ENCODE data around the gene GPX6.

DNA sequence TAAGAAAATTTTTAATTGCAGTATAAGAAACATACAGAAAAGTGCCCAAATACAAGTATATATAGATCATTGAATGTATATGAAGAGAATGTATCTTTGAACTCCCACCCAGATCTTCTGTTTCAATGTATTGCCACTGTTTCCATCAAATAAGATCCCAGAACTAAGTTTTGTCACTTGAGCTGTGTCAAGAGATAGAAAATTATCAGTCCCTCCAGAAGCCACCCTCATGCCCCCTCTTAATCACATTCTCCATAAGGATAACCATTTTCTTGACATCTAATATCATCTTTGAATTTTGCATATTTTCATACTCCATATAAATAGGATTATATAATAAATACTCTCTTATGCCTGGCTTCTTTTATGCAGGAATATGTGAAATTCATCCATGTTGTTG, 30.4 kb upstream of the GPX6 start:
- TF ChIP-seq JUND (IDR thresholded peaks at IDR 0.05) (no peak), POLR2AphosphoS5 (IDR thresholded peaks at IDR 0.05; ENCODE audit: low read depth, low read length) (no peak), EZH2 (IDR thresholded peaks at IDR 0.05) (no peak), ZFX (IDR thresholded peaks at IDR 0.05) (no peak), TCF7L2 (IDR thresholded peaks at IDR 0.05; ENCODE audit: borderline replicate concordance, extremely low read depth, insufficient read depth, insufficient read length) (no peak), POLR2A (IDR thresholded peaks at IDR 0.05; ENCODE audit: borderline replicate concordance, extremely low read depth, insufficient read depth, insufficient read length) (no peak), SRF (IDR thresholded peaks at IDR 0.05; ENCODE audit: low read depth) (no peak), YY1 (IDR thresholded peaks at IDR 0.05; ENCODE audit: extremely low read depth, insufficient replicate concordance, low read depth, low read length) (no peak)
- TF ChIP-seq, protein P1, sequence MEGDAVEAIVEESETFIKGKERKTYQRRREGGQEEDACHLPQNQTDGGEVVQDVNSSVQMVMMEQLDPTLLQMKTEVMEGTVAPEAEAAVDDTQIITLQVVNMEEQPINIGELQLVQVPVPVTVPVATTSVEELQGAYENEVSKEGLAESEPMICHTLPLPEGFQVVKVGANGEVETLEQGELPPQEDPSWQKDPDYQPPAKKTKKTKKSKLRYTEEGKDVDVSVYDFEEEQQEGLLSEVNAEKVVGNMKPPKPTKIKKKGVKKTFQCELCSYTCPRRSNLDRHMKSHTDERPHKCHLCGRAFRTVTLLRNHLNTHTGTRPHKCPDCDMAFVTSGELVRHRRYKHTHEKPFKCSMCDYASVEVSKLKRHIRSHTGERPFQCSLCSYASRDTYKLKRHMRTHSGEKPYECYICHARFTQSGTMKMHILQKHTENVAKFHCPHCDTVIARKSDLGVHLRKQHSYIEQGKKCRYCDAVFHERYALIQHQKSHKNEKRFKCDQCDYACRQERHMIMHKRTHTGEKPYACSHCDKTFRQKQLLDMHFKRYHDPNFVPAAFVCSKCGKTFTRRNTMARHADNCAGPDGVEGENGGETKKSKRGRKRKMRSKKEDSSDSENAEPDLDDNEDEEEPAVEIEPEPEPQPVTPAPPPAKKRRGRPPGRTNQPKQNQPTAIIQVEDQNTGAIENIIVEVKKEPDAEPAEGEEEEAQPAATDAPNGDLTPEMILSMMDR (IDR thresholded peaks at IDR 0.05 in 2 of 3, conservative IDR thresholded peaks at IDR 0.05 in 1 of 3; ENCODE audit: borderline replicate concordance in 1 of 3, insufficient read depth in 1 of 3, low read depth in 2 of 3, low read length in 2 of 3): no peak

All from HCT116 (cell line).